ENCODE measurements around the gene HPSE2.

DNA sequence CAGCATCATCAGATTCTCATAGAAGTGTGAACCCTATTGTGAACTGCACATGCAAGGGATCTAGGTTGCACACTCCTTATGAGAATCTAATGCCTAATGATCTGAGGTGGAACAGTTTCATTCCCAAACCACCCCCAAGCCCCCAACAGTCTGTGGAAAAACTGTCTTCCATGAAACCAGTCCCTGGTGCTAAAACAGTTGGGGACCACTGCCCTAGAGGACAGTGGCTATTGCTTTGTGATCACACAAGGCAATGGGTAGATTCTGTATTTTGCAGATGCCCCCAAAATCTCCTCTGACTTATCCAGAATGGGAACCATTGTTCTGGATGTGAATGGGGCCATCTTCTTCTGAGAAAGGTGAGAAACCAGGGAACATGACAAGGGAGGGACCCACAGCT lies 757.8 kb downstream of the HPSE2 start:
- TF ChIP-seq POLR2A (IDR thresholded peaks at IDR 0.05; ENCODE audit: low read depth, low read length) (no peak), POLR2AphosphoS5 (IDR thresholded peaks at IDR 0.05; ENCODE audit: low read depth, low read length) (no peak), TAF1 (IDR thresholded peaks at IDR 0.05; ENCODE audit: borderline replicate concordance, low read depth, low read length) (no peak)
